GM12878 (cell line): Measurements from ENCODE around the gene DIDO1.

Experiments used
- BACH1 ChIP-seq: fragments of 450-650 bp; IDR thresholded peaks from 2 replicates; pipeline ENCODE4 v1.6.1; 2017; ENCODE audit warnings: mild to moderate bottlenecking, borderline replicate concordance
- IKZF2 ChIP-seq, 2 experiments: fragments of 450-650 bp; IDR thresholded peaks; 2 replicates each; pipeline ENCODE4 v1.6.1; 2017; ENCODE audit warnings: mild to moderate bottlenecking in 2 of 2, moderate library complexity in 2 of 2
- SMC3 ChIP-seq: IDR thresholded peaks from 2 replicates; pipeline ENCODE4 v1.6.1; 2011; ENCODE audit warnings: low read length, improper control_type of control experiment, borderline replicate concordance
- YY1 ChIP-seq: IDR thresholded peaks from 2 replicates; pipeline ENCODE4 v1.6.1; 2011; ENCODE audit warnings: low read depth, mild to moderate bottlenecking, low read length

DNA sequence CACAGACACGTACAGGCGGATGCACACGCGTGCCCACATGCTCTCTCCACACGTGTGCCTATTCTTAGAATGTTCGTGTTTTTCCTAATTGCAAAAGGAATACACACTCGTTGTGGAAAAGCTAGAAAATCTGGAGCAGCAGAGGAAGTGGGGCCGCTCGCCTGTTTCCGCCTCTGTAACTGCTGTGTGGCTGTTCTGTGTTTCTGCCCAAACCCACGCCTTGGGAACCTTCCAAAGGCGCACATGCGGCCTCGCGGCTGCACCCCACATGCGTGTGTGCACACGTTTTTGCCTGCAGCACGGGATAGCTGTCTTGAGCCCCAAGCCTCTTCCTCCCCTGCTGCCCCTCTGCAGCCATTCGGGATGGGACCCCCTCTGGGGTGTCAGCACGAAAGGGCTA lies 38.4 kb upstream of the DIDO1 start:
- no peak for TF ChIP-seq BACH1
- no peak for TF ChIP-seq IKZF2 (IDR thresholded peaks at IDR 0.05)
- no peak for TF ChIP-seq SMC3
- TF ChIP-seq YY1 = no peak
